IMR-90 (cell line): ENCODE measurements around the gene CXCL17. TPM values are rescaled to one million over a fixed set of nuclear protein-coding genes. Genes with fewer than 3 reads are reported as not detected.

Source experiments
- ATAC-seq: fragments of 200-7000 bp; cut with Tn5 transposase; 2 replicates; pipeline ENCODE4 v1.9.1; 2020; ENCODE audit warnings: low read depth, mild to moderate bottlenecking, moderate library complexity
- BruUV-seq: library from RNA; stranded (reverse); fragments of 400-500 nt; replicated peaks from 2 replicates; lab custom pipeline; 2021; lab: Mats Ljungman, UMichigan
- CTCF ChIA-PET: fragments of 300-600 bp; formaldehyde crosslinking; extraction: SDS; loops from one replicate; lab custom pipeline; 2021; ENCODE audit warnings: antibody characterized with exemption; lab: Yijun Ruan, JAX
- POLR2A ChIA-PET: fragments of 300-600 bp; sonication (Branson Sonifier 250); formaldehyde crosslinking; loops from one replicate; lab custom pipeline; 2022; ENCODE audit warnings: antibody characterized with exemption; ENCODE audit not compliant: unreplicated experiment; lab: Charles Lee
- DNase-seq: peaks from one replicate; pipeline ENCODE4 v3.0.0; 2013
- H2AFZ ChIP-seq: replicated peaks from 2 replicates; pipeline ENCODE3; 2013; ENCODE audit warnings: low read length, mild to moderate bottlenecking; ENCODE audit not compliant: poor library complexity
- H2AK5ac ChIP-seq: 2 replicates; pipeline ENCODE4 v1.6.1; 2013; ENCODE audit warnings: low read depth, low read length, inconsistent platforms
- H2AK9ac ChIP-seq: replicated peaks from 2 replicates; pipeline ENCODE3; 2013; ENCODE audit warnings: mild to moderate bottlenecking, low read depth, low read length, moderate library complexity; ENCODE audit not compliant: poor library complexity
- H2BK120ac ChIP-seq: 2 replicates; pipeline ENCODE4 v1.6.1; 2013; ENCODE audit warnings: low read depth, low read length, inconsistent platforms
- H2BK15ac ChIP-seq: 3 replicates; pipeline ENCODE4 v1.6.1; 2013; ENCODE audit warnings: low read depth, low read length, inconsistent platforms
- H2BK20ac ChIP-seq: 2 replicates; pipeline ENCODE4 v1.6.1; 2013; ENCODE audit warnings: low read depth, mild to moderate bottlenecking, inconsistent platforms, low read length, moderate library complexity
- H2BK5ac ChIP-seq: 2 replicates; pipeline ENCODE4 v1.6.1; 2013; ENCODE audit warnings: mild to moderate bottlenecking, low read depth, low read length, inconsistent platforms; ENCODE audit not compliant: poor library complexity, severe bottlenecking
- H3K14ac ChIP-seq: replicated peaks from 2 replicates; pipeline ENCODE4 v1.6.1; 2013; ENCODE audit warnings: low read depth, low read length, inconsistent platforms
- H3K18ac ChIP-seq: 2 replicates; pipeline ENCODE4 v1.6.1; 2013; ENCODE audit warnings: low read depth, low read length, control low read depth
- H3K23ac ChIP-seq: 2 replicates; pipeline ENCODE4 v1.6.1; 2013; ENCODE audit warnings: low read depth, low read length, inconsistent platforms
- H3K27ac ChIP-seq: 2 replicates; pipeline ENCODE4 v1.5.1; 2013; ENCODE audit warnings: mild to moderate bottlenecking, control low read depth, low read length; ENCODE audit not compliant: insufficient read depth
- H3K27me3 ChIP-seq: 2 replicates; pipeline ENCODE4 v1.6.1; 2013; ENCODE audit warnings: low read length; ENCODE audit not compliant: control insufficient read depth, insufficient read depth
- H3K36me3 ChIP-seq: 2 replicates; pipeline ENCODE4 v1.6.1; 2013; ENCODE audit warnings: low read length, mixed read lengths; ENCODE audit not compliant: control insufficient read depth, insufficient read depth
- H3K4ac ChIP-seq: 2 replicates; pipeline ENCODE4 v1.6.1; 2013; ENCODE audit warnings: low read depth, low read length, inconsistent platforms
- H3K4me1 ChIP-seq: 2 replicates; pipeline ENCODE4 v1.6.1; 2013; ENCODE audit warnings: low read length, mixed read lengths; ENCODE audit not compliant: control insufficient read depth, insufficient read depth
- H3K4me2 ChIP-seq: 2 replicates; pipeline ENCODE4 v1.6.1; 2013; ENCODE audit warnings: low read depth, mild to moderate bottlenecking, control low read depth, low read length, moderate library complexity
- H3K4me3 ChIP-seq: 2 replicates; pipeline ENCODE4 v1.5.1; 2013; ENCODE audit warnings: low read depth, mild to moderate bottlenecking, control low read depth, low read length, moderate library complexity; ENCODE audit not compliant: insufficient read depth
- H3K56ac ChIP-seq: 2 replicates; pipeline ENCODE4 v1.6.1; 2013; ENCODE audit warnings: low read length, inconsistent platforms; ENCODE audit not compliant: insufficient read depth; ENCODE audit errors: extremely low read depth
- H3K79me1 ChIP-seq, 2 experiments: 2 replicates each; pipeline ENCODE4 v1.6.1; 2013; ENCODE audit warnings: low read length in 2 of 2, inconsistent platforms in 1 of 2, low read depth in 1 of 2
- H3K9ac ChIP-seq: 2 replicates; pipeline ENCODE4 v1.6.1; 2013; ENCODE audit warnings: low read depth, low read length, control low read depth
- H3K9me1 ChIP-seq: 2 replicates; pipeline ENCODE4 v1.6.1; 2013; ENCODE audit warnings: low read length, inconsistent platforms; ENCODE audit not compliant: insufficient read depth
- H3K9me3 ChIP-seq: 2 replicates; pipeline ENCODE4 v1.6.1; 2013; ENCODE audit warnings: low read length; ENCODE audit not compliant: control insufficient read depth, insufficient read depth
- H4K20me1 ChIP-seq: 2 replicates; pipeline ENCODE4 v1.6.1; 2013; ENCODE audit warnings: low read length, inconsistent platforms; ENCODE audit not compliant: insufficient read depth
- H4K5ac ChIP-seq: 2 replicates; pipeline ENCODE4 v1.6.1; 2013; ENCODE audit warnings: mild to moderate bottlenecking, low read depth, low read length, control low read depth
- H4K8ac ChIP-seq, 2 experiments: 2 replicates each; pipeline ENCODE4 v1.6.1; 2013; ENCODE audit warnings: low read depth in 2 of 2, low read length in 2 of 2, control low read depth in 1 of 2, inconsistent platforms in 1 of 2
- H4K91ac ChIP-seq: 2 replicates; pipeline ENCODE4 v1.6.1; 2013; ENCODE audit warnings: low read depth, low read length, inconsistent platforms; ENCODE audit not compliant: insufficient read depth
- BHLHE40 ChIP-seq: fragments of 150-350 bp; IDR thresholded peaks from 2 replicates; pipeline ENCODE4 v1.6.1; 2016; ENCODE audit warnings: mild to moderate bottlenecking, low read depth, low read length
- CEBPB ChIP-seq: IDR thresholded peaks from 2 replicates; pipeline ENCODE4 v1.6.1; 2012; ENCODE audit warnings: low read depth, low read length, improper control_type of control experiment
- CHD1 ChIP-seq: IDR thresholded peaks from 2 replicates; pipeline ENCODE4 v1.6.1; 2012; ENCODE audit warnings: low read depth, low read length, improper control_type of control experiment
- CTCF ChIP-seq: conservative IDR thresholded peaks from 2 replicates; pipeline ENCODE4 v1.5.1; 2012; ENCODE audit warnings: mild to moderate bottlenecking, low read depth, low read length, improper control_type of control experiment
- ELK1 ChIP-seq: fragments of 150-350 bp; IDR thresholded peaks from 2 replicates; pipeline ENCODE4 v1.6.1; 2016; ENCODE audit warnings: low read depth, mild to moderate bottlenecking, low read length, moderate library complexity, borderline replicate concordance
- FOS ChIP-seq: fragments of 150-350 bp; IDR thresholded peaks from 2 replicates; pipeline ENCODE4 v1.6.1; 2016; ENCODE audit warnings: low read depth, low read length
- MAFK ChIP-seq: IDR thresholded peaks from 2 replicates; pipeline ENCODE4 v1.6.1; 2012; ENCODE audit warnings: low read depth, low read length, improper control_type of control experiment
- MAZ ChIP-seq: IDR thresholded peaks from 2 replicates; pipeline ENCODE4 v1.6.1; 2012; ENCODE audit warnings: low read depth, mild to moderate bottlenecking, low read length, improper control_type of control experiment, moderate library complexity, borderline replicate concordance
- MXI1 ChIP-seq: IDR thresholded peaks from 2 replicates; pipeline ENCODE4 v1.6.1; 2012; ENCODE audit warnings: low read depth, mild to moderate bottlenecking, low read length, moderate library complexity, borderline replicate concordance
- NFE2L2 ChIP-seq: fragments of 150-350 bp; IDR thresholded peaks from 2 replicates; pipeline ENCODE4 v1.6.1; 2016; ENCODE audit warnings: low read depth, mild to moderate bottlenecking, low read length
- POLR2A ChIP-seq: IDR thresholded peaks from 2 replicates; pipeline ENCODE4 v1.6.1; 2012; ENCODE audit warnings: mild to moderate bottlenecking, low read depth, low read length
- RAD21 ChIP-seq: IDR thresholded peaks from 2 replicates; pipeline ENCODE4 v1.6.1; 2012; ENCODE audit warnings: low read length, improper control_type of control experiment
- RCOR1 ChIP-seq: IDR thresholded peaks from 2 replicates; pipeline ENCODE4 v1.6.1; 2012; ENCODE audit warnings: mild to moderate bottlenecking, low read length, improper control_type of control experiment; ENCODE audit not compliant: insufficient replicate concordance
- RFX5 ChIP-seq: IDR thresholded peaks from 2 replicates; pipeline ENCODE4 v1.8.0; 2012; ENCODE audit warnings: low read depth, mild to moderate bottlenecking, low read length, moderate library complexity
- SMC3 ChIP-seq: fragments of 150-350 bp; IDR thresholded peaks from 2 replicates; pipeline ENCODE4 v1.6.1; 2016; ENCODE audit warnings: low read depth, mild to moderate bottlenecking, antibody characterized with exemption, low read length, moderate library complexity
- USF2 ChIP-seq: fragments of 150-350 bp; IDR thresholded peaks from 2 replicates; pipeline ENCODE4 v1.6.1; 2017; ENCODE audit warnings: mild to moderate bottlenecking, antibody characterized with exemption, low read length, low read depth
- WGBS, 2 experiments: methylation state at CpG; one replicate each; pipeline versions ENCODE4 v1.1.5 to v1.1.7; 2013; ENCODE audit warnings: missing lambda C conversion rate in 2 of 2; ENCODE audit not compliant: insufficient read length in 1 of 2; ENCODE audit errors: extremely low coverage in 2 of 2; 5-methylcytosine and 5-hydroxymethylcytosine counted together
- dilution Hi-C: fragments of 300-500 bp; cut with HindIII; formaldehyde crosslinking; loops from one replicate; pipeline ENCODE4 v1.14.3; 2018; ENCODE audit warnings: low sequenced_read_pairs; ENCODE audit not compliant: unreplicated experiment
- in situ Hi-C: fragments of 300-500 bp; cut with MboI; formaldehyde crosslinking; loops from 3 replicates; pipeline ENCODE4 v1.14.3; 2019; ENCODE audit warnings: low sequenced_read_pairs, inconsistent platforms, mixed read lengths
- intact Hi-C: fragments of 100-400 bp; cut with micrococcal nuclease; formaldehyde crosslinking; loops from 2 replicates; pipeline ENCODE4 v1.10.0; 2022
- polyA plus RNA-seq, 3 experiments: library from polyadenylated mRNA; depleted of rRNA; stranded (reverse); fragments of >200 nt; gene quantifications; 2 replicates each; pipeline ENCODE4 v1.2.3, GENCODE V29; 2012; ENCODE audit warnings: low replicate concordance in 1 of 3
- total RNA-seq: library from RNA; depleted of rRNA; stranded (reverse); fragments of >200 nt; gene quantifications from 2 replicates; pipeline ENCODE4 v1.2.3, GENCODE V29; 2012

The CXCL17 gene
- total and polyA plus RNA-seq, 2 of the 4 experiments (the other 2 are of a cell fraction) = not detected

- Histone ChIP-seq H3K18ac (no peak overlapping the region), H3K27ac (no peak overlapping the region), H4K20me1 (no peaks in the 10 kb centered on the region), H2BK120ac (no peak overlapping the region), H3K4ac (no peak overlapping the region), H2AFZ (no peak overlapping the region), H2BK5ac (no peak overlapping the region), H3K9ac (no peak overlapping the region), H2AK5ac (no peak overlapping the region), H3K14ac (no peak overlapping the region), H3K4me3 (no peak overlapping the region), H3K9me1 (peaks cover 3% of the 10 kb centered on the region; the same call in 1 of the 2 replicates), H4K5ac (no peak overlapping the region), H2BK15ac (no peak overlapping the region), H2AK9ac (no peak overlapping the region), H2BK20ac (no peak overlapping the region), H4K91ac (no peak overlapping the region), H3K27me3 (no peaks in the 10 kb centered on the region), H4K8ac (no peak overlapping the region), H3K23ac (no peak overlapping the region), H3K56ac (no peak overlapping the region), H3K79me1 (no peaks in the 10 kb centered on the region), H3K4me2 (no peak overlapping the region), H3K4me1 (no peaks in the 10 kb centered on the region; the same call in 1 of the 2 replicates), H3K9me3 (no peaks in the 10 kb centered on the region), H3K36me3 (no peaks in the 10 kb centered on the region)
- ChIA-PET CTCF (no interaction called here), POLR2A (no interaction called here)
- BruUV-seq = no TSS peak
- WGBS, 2 experiments = no CpG with 5 or more reads among the region's 3 CpGs
- dilution Hi-C loops = no loop called here
- no peak for TF ChIP-seq RFX5
- TF ChIP-seq MAFK = no peak
- TF ChIP-seq RAD21 = no peak
- no peak for TF ChIP-seq SMC3
- TF ChIP-seq CEBPB = no peak
- TF ChIP-seq BHLHE40 = no peak
- TF ChIP-seq MAZ = no peak
- TF ChIP-seq FOS = no peak
- TF ChIP-seq CHD1 = no peak
- no peak for TF ChIP-seq MXI1
- no peak for TF ChIP-seq CTCF
- TF ChIP-seq NFE2L2 = no peak
- TF ChIP-seq ELK1 = no peak
- no peak for TF ChIP-seq USF2
- TF ChIP-seq RCOR1 = no peak
- no peak for TF ChIP-seq POLR2A
- no peak for DNase-seq
- in situ Hi-C loops = no loop called here
- no peak for ATAC-seq
- intact Hi-C loops = no loop called here
Observed at GRCh38 chr19:42428676-42429075, 14.1 kb downstream of the CXCL17 start.
